ENCODE measurements around the gene ADGRL1. TPM values are rescaled to one million over a fixed set of nuclear protein-coding genes. Genes with fewer than 3 reads are reported as not detected.
"Not testable (repeated sequence)": the region's sequence is repeated elsewhere in the genome, so short reads cannot be mapped to it uniquely, and the experiment has no call there.

The ADGRL1 gene
- total and polyA plus RNA-seq, 10 of the 15 experiments (the other 5 are each of a cell fraction or from before 2014, with no cell fraction given) = 0.05 to 4.8 (median 0.71) TPM

DNA sequence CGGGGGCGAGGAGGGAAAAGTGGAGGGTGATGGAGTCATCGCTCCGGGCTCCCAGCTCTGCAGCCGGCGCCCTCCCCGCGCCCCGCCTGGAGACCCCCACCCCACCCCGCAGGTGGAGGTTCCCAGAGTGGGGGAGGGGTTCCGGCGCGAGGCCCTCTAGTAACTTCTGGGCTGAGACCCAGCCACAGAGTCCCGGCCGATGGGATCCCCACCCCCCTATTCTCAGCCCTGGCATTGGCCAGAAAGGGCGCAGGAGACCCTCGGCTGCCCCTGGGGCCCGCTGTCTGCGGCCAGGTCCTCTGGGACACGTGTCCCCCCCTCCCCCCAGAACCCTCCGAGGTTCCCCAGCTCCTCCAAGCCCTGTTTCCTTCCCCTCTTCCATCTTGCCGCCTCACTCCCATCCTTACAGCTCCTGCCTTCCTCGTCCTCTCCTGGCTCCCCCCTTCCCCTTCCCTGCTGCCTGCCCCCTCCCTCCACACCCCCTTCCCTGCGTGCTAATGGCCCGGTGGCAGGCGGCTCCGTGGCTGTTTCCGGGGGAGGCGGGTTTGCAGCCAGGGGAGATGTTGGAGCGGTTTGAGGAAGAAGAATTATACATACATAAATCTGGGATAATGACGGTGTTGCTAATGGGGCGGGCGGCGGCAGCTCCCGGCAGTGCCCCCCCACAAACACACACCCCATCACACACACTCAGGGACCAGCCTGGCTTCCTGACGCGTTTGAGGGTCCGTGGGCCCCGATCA lies 43.2 kb upstream of the ADGRL1 start:
- not testable (repeated sequence) for DNase-seq (ENCODE audit: low read depth, low spot score)

DNA sequence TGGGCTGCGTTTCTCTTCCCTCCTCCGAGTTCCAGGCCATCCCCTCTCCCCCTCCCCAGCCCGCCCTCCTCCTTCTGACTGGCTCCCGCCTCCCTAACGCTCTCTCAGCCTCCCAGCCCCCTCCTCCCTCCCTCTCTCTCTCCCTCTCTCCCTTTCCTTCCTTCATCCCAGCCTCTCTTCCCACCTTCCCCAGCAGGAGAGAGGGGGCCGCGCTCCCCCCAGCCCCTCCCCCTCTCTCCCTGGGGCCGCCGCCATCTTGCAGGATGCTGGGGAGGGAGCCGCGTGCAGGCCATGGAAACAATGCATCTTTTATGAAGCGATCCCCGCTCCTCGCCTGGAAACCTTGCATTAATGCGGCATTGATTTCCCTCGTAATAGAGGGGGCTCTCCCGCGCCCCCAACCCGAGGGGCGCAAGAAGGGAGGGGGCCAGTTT lies 42.6 kb upstream of the ADGRL1 start:
- Histone ChIP-seq H3K9ac (ENCODE audit: control insufficient read depth, insufficient read depth, low read length) (peak overlapping the region; percentile 65), H4K20me1 (ENCODE audit: control insufficient read depth, insufficient read depth) (no peaks in the 10 kb centered on the region), H3K27ac (ENCODE audit: control insufficient read depth, insufficient read depth) (peak overlapping the region; percentile 55), H3K4me1 (ENCODE audit: control insufficient read depth, insufficient read depth, low read length) (peaks cover 12% of the 10 kb centered on the region), H3K79me2 (ENCODE audit: control insufficient read depth, insufficient read depth, low read length) (no peaks in the 10 kb centered on the region), H3K4me2 (ENCODE audit: control insufficient read depth, insufficient read depth) (peak overlapping the region; percentile 44; the same call in 1 of the 2 replicates), H3K4me3 (peak overlapping the region; percentile 77), H3K27me3 (replicated peaks in 1 of 2; ENCODE audit: control insufficient read depth in 2 of 2, insufficient read depth in 2 of 2, low read length in 1 of 2) (no peaks in the 10 kb centered on the region), H3K9me3 (replicated peaks; ENCODE audit: control insufficient read depth, insufficient read depth, low read length) (no peaks in the 10 kb centered on the region), H2AFZ (ENCODE audit: control insufficient read depth, low read depth, low read length) (peak overlapping the region; percentile 79), H3K36me3 (ENCODE audit: control insufficient read depth in 2 of 2, insufficient read depth in 2 of 2, low read length in 1 of 2) (no peaks in the 10 kb centered on the region)
- in situ Hi-C loops (cut with MboI) (no loop called here), intact Hi-C loops (cut with micrococcal nuclease; ENCODE audit: unreplicated experiment) (no loop called here)
- CTCF ChIA-PET = no interaction called here
- no peak for FAIRE-seq
- POLR2A ChIA-PET = no interaction called here
- WGBS (ENCODE audit: insufficient coverage, insufficient replicate concordance, low lambda C conversion rate, missing lambda C conversion rate) = 0% methylated on average over 9 of the region's 20 CpGs
- SMC1A ChIA-PET (ENCODE audit: uncharacterized antibody, unreplicated experiment) = no interaction called here
- peak; percentile 78 for ATAC-seq
- RAD21 ChIA-PET (ENCODE audit: unreplicated experiment) = no interaction called here
- no TSS peak for BruUV-seq (replicated peaks)
- DNase-seq (ENCODE audit: low read depth, low spot score) = no peak
- TF ChIP-seq, protein P1, sequence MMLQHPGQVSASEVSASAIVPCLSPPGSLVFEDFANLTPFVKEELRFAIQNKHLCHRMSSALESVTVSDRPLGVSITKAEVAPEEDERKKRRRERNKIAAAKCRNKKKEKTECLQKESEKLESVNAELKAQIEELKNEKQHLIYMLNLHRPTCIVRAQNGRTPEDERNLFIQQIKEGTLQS (IDR thresholded peaks at IDR 0.05; ENCODE audit: borderline replicate concordance, extremely low read depth, low read depth, low read length) = no peak
- TF ChIP-seq BHLHE40 (IDR thresholded peaks at IDR 0.05; ENCODE audit: borderline replicate concordance in 1 of 2, low read depth in 2 of 2, low read length in 1 of 2) = peak in 1 of 2 experiments; percentile 16; a peak in 1 of 4 replicates
- no peak for TF ChIP-seq SIN3A (IDR thresholded peaks at IDR 0.05; ENCODE audit: low read depth, low read length)
- TF ChIP-seq YY1 (IDR thresholded peaks at IDR 0.05; ENCODE audit: low read depth, low read length) = peak; percentile 93
- no peak for TF ChIP-seq RCOR1 (conservative IDR thresholded peaks at IDR 0.05; ENCODE audit: low read depth, low read length)
- TF ChIP-seq TAF1 (IDR thresholded peaks at IDR 0.05; ENCODE audit: borderline replicate concordance, low read depth, low read length) = peak; percentile 43; the same call in 1 of the 2 replicates
- no peak for TF ChIP-seq HDGF (IDR thresholded peaks at IDR 0.05)
- TF ChIP-seq LARP7 (IDR thresholded peaks at IDR 0.05) = no peak
- TF ChIP-seq RBBP5 (conservative IDR thresholded peaks at IDR 0.05) = no peak
- TF ChIP-seq NFIC (IDR thresholded peaks at IDR 0.05; ENCODE audit: low read depth, low read length) = no peak
- TF ChIP-seq, protein P2, sequence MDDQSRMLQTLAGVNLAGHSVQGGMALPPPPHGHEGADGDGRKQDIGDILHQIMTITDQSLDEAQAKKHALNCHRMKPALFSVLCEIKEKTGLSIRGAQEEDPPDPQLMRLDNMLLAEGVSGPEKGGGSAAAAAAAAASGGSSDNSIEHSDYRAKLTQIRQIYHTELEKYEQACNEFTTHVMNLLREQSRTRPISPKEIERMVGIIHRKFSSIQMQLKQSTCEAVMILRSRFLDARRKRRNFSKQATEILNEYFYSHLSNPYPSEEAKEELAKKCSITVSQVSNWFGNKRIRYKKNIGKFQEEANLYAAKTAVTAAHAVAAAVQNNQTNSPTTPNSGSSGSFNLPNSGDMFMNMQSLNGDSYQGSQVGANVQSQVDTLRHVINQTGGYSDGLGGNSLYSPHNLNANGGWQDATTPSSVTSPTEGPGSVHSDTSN (IDR thresholded peaks at IDR 0.05; ENCODE audit: insufficient replicate concordance, low read depth, low read length) = no peak

More for the DNA sequence above, 43.2 kb upstream of the ADGRL1 start:
- SMC1A ChIA-PET (ENCODE audit: uncharacterized antibody, unreplicated experiment); FAIRE-seq; RAD21 ChIA-PET (ENCODE audit: unreplicated experiment); CTCF ChIA-PET; H3K79me2 ChIP-seq (ENCODE audit: control insufficient read depth, insufficient read depth, low read length); H3K27me3 ChIP-seq (replicated peaks in 1 of 2; ENCODE audit: control insufficient read depth in 2 of 2, insufficient read depth in 2 of 2, low read length in 1 of 2); H3K9me3 ChIP-seq (replicated peaks; ENCODE audit: control insufficient read depth, insufficient read depth, low read length); H4K20me1 ChIP-seq (ENCODE audit: control insufficient read depth, insufficient read depth); intact Hi-C loops (cut with micrococcal nuclease; ENCODE audit: unreplicated experiment); BruUV-seq (replicated peaks); in situ Hi-C loops (cut with MboI); H3K36me3 ChIP-seq (ENCODE audit: control insufficient read depth in 2 of 2, insufficient read depth in 2 of 2, low read length in 1 of 2): not testable (repeated sequence)
- TF ChIP-seq EED (IDR thresholded peaks at IDR 0.05; ENCODE audit: low read depth) (peak; percentile 40), IKZF1 (conservative IDR thresholded peaks at IDR 0.05) (peak; percentile 37)
- Histone ChIP-seq H3K4me3 (peak overlapping the region; percentile 77), H3K27ac (ENCODE audit: control insufficient read depth, insufficient read depth) (peak overlapping the region; percentile 55), H2AFZ (ENCODE audit: control insufficient read depth, low read depth, low read length) (peak overlapping the region; percentile 79), H3K4me1 (ENCODE audit: control insufficient read depth, insufficient read depth, low read length) (peaks cover 12% of the 10 kb centered on the region), H3K4me2 (ENCODE audit: control insufficient read depth, insufficient read depth) (peak overlapping the region; percentile 77), H3K9ac (ENCODE audit: control insufficient read depth, insufficient read depth, low read length) (peak overlapping the region; percentile 65)
- peak; percentile 56 for ATAC-seq
- POLR2A ChIA-PET = interaction anchor here (0.5 kb wide), 1 partner anchor 363 kb away, joined by 5 read pairs; no protein-coding TSS in a partner anchor
- WGBS (ENCODE audit: insufficient coverage, insufficient replicate concordance, low lambda C conversion rate, missing lambda C conversion rate) = 3% methylated on average over 30 of the region's 39 CpGs

All from GM12878 (cell line).